HG03457 (cell line): ENCODE results near the gene ARHGAP45.

ENCODE experiments used
- ATAC-seq: cut with Tn5 transposase; IDR thresholded peaks from one replicate; pipeline ENCODE4 v1.9.1; 2021; ENCODE audit warnings: moderate number of reproducible peaks; ENCODE audit not compliant: unreplicated experiment

The ARHGAP45 gene

DNA sequence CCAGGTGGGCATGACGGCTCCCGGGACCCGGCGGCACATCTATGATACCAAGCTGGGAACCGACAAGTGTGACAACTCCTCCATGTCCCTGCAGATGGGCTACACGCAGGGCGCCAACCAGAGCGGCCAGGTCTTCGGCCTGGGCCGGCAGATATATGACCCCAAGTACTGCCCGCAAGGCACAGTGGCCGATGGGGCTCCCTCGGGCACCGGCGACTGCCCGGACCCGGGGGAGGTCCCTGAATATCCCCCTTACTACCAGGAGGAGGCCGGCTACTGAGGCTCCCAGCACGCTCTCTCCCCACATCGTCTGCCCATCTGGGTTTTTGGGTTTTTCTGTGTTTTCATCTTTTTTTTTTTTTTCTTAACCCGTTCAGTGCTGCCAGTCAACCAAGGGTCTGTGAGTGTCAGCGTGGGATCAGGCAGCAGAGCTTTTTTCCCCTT, 29.3 kb upstream of the ARHGAP45 start:
- no peak for ATAC-seq

DNA sequence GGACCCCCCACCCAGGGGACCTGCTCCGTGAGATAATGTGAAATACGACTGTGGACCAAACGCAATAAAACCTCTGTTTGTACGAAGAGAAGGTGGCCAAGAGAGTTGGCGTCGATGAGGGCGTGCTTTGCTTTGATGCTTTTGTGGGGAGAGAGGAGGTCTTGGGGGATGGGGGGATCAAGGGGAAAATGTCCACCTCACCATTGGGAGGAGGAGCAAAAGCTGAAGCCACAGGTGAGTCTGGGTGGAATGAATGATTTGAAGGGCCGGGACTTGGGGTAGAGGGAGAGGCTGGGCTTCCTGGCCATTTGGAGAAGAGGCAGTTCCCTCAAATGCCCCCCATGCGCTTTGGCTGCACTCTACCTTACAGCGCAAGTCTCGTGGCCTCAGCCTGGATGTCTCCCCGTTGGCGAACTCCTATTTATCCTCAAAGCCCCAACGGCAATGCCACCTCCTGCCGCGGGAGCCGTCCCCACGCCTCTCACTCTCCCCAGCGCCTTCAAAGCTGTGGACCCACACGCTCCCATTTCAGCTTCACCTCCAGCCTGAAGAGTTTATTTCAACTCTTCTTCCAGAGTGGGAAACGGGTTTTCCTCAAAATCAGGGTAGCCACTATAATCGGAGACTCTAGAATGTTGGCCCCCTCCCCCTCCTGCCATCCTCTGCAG, 27.9 kb upstream of the ARHGAP45 start:
- ATAC-seq: no peak

DNA sequence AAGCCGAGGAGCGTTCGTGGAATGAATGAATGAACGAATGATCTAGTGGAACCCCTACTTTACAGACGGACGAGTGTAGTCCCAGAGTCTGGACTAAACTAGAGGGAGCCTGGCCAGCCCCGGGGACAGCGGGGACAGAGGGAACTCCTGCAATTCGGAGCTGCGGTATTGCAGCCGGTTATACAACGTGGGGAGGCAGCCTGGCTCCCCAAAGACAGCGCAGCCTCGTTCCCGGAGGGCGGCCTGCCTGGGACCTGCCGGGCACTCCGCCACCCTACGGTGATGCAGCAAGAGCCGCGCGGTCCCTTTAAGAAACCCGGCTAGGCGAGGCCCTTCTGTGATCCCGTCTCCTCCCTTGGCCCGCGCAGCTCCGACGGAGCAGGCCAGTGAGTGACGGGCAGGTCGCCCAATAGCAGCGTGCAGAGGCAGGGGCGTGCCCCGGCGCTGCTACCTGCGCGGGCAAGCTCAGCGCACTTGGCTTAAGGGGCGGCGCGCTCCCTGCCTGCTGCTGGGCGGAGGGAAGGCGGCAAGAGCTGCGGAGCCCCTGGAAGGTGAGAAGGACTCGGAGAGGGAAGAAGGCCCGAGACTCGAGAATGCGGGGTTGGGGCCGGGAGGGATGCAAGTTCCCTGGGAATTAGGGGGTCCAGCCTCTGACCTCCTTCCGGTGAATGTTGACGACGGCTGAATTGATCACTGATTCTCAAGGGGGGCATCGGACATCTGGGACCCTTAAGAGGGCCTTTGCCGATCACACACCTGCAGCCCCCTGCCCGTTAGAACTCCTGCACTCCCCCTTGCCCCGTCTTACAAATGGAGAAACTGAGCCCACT, 27.1 kb upstream of the ARHGAP45 start, which contains the start of gene ABCA7:
TSS of gene ABCA7 (plus strand) at position 462 of the 830 bp plus-strand sequence. CDS start 1,255 bp downstream, outside the sequence.
- peak; percentile 51 for ATAC-seq

DNA sequence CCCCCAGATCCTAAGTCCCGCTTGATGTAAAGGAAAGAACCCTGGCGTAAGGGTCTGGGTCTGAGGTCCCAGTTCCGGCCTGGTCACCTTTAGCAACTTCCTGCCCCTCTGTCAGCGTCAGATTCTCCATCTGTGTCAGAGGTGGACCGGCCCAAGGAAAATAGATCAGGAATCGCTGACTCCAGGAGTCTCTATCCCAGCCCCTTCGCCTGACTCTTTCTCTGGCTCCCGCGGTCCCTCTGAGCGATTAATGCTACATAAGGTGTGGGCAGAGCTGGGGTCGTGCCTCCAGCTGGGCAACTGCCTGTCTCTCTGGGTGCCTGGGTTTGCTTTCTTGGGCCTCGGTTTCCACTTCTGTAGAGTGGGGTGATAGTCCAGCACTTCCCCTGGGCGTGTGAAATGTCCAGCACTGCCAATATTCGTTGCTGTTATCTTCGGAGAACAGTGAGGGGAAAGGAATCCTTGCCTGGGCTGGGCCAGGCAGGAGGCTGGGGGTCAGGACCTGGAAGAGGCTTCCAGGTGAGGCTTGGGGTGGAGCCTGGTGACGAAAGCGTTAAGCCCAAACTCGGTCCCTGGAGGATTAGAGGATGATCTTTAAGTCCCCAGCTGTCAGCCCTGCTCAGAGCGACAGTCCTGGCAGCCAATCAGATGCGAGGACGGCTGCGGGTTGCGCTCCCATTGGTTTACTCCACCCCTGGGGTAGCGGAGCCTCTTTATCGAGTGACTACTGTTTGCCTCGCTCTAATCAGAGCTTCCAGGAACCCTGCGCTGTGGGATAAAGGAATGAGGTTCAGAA, 26.3 kb upstream of the ARHGAP45 start:
- no peak for ATAC-seq

DNA sequence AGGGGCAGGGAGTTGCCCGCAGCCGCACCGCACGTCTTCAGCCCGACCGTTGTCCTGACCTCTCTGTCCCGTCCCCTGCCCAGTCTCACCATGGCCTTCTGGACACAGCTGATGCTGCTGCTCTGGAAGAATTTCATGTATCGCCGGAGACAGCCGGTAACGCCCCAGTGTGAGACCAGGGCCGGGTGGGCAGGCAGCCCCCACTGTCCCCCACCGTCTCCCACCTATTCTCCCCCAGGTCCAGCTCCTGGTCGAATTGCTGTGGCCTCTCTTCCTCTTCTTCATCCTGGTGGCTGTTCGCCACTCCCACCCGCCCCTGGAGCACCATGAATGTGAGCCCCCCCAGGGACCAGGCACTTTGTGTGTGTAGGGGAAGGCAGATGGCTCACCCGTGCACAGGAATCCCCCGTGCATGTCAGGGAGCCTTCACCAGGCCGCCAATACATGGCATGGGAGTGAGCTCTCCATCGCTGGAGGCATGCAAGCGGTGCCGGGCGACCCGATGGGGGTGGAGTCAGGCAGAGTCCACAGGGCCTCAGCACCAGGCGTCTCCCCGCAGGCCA, 25.6 kb upstream of the ARHGAP45 start:
- no peak for ATAC-seq

DNA sequence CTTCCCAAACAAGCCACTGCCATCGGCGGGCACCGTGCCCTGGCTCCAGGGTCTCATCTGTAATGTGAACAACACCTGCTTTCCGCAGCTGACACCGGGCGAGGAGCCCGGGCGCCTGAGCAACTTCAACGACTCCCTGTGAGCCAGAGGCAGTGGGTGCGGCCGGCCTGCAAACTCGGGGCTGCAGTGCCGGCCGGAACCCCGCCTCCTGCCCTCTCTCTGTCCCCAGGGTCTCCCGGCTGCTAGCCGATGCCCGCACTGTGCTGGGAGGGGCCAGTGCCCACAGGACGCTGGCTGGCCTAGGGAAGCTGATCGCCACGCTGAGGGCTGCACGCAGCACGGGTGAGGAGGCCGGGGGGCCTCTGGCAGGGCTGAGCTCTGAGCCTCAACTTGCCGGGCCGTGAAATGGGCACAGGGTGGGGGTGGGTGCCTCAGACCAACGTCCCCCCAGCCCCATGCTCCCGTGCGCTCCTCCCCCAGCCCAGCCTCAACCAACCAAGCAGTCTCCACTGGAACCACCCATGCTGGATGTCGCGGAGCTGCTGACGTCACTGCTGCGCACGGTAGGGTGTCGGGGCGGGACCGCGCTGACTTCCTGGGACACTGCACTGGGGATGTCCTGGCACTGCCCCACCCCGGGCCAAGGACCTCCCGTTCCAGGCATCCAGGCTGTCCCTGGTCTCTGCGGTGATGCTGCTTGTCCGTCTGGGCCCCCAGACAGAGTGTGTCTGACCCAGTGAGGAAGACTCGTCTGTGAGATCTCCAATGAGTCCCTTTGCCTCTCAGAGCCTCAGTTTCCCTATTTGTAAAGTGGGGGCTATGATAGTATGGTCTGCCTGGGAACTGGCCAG, 24.9 kb upstream of the ARHGAP45 start:
- no peak for ATAC-seq

DNA sequence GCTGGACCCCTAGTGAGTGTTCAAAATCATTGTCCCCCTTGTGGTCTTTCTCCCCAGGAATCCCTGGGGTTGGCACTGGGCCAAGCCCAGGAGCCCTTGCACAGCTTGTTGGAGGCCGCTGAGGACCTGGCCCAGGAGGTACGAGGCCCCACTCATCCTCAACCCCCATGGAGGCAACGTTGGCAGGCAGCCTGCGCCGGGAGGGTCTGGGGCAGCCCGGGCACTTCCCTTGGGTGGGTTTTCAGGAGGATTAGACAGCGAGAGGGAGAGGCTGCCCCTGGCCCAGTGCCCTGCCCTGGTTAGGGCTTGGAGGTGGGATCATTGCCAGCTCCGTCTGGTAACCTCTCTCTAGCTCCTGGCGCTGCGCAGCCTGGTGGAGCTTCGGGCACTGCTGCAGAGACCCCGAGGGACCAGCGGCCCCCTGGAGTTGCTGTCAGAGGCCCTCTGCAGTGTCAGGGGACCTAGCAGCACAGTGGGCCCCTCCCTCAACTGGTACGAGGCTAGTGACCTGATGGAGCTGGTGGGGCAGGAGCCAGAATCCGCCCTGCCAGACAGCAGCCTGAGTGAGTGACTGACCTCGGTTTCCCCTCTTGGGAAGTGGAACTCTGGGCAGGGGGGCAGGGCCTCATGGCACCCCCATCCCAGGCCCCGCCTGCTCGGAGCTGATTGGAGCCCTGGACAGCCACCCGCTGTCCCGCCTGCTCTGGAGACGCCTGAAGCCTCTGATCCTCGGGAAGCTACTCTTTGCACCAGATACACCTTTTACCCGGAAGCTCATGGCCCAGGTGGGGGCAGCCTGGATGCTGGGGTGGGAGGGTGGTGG, 24.1 kb upstream of the ARHGAP45 start:
- no peak for ATAC-seq

DNA sequence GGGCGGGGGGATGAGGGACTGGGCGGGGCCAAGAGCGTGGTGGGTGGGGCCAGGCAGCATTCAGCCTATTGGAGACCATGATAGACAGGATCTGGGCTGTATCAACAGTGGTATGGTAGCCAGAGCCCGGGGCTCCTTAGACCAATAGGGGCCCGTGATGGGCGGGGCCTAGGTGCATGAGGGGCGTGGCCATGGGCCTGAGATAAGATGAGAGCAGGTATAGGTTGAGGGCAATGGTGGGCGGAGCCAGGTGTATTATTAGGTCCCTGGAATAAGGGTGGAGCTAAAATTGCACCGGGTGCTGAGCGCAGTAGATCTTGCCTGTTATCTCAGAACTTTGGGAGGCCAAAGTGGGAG, 21.7 kb upstream of the ARHGAP45 start:
- no peak for ATAC-seq

DNA sequence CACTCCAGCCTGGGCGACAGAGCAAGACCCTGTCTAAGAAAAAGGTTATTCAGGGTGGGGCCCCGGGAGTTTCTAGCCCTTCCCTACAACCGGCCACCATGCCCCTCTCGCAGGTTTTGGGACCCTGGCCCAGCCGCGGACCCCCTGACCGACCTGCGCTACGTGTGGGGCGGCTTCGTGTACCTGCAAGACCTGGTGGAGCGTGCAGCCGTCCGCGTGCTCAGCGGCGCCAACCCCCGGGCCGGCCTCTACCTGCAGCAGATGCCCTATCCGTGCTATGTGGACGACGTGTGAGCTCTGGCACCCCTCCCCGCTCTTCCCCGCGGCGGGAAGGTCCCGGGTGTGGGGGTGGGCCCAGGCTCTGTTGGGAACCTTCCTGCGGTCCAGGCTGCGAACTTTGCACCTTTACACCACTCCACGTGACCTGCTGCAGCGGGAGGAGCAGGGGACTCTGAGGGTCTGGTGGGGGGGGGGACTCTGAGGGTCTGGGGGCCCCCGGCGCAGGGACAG, 20.8 kb upstream of the ARHGAP45 start:
- no peak for ATAC-seq

DNA sequence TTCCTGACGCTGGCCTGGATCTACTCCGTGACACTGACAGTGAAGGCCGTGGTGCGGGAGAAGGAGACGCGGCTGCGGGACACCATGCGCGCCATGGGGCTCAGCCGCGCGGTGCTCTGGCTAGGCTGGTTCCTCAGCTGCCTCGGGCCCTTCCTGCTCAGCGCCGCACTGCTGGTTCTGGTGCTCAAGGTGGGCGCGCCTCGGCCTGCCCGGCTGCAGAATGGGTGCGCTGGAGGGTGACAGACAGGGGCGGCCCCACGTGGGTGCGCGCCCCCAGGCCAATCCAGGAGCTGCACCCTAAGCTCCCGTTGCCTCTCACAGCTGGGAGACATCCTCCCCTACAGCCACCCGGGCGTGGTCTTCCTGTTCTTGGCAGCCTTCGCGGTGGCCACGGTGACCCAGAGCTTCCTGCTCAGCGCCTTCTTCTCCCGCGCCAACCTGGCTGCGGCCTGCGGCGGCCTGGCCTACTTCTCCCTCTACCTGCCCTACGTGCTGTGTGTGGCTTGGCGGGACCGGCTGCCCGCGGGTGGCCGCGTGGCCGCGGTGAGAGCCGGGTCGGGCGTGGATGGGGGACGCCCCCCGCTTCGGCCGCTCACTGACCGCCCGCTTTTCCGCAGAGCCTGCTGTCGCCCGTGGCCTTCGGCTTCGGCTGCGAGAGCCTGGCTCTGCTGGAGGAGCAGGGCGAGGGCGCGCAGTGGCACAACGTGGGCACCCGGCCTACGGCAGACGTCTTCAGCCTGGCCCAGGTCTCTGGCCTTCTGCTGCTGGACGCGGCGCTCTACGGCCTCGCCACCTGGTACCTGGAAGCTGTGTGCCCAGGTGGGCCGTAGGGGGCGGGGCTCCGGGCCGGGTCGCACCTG, 19.9 kb upstream of the ARHGAP45 start:
- ATAC-seq: no peak

DNA sequence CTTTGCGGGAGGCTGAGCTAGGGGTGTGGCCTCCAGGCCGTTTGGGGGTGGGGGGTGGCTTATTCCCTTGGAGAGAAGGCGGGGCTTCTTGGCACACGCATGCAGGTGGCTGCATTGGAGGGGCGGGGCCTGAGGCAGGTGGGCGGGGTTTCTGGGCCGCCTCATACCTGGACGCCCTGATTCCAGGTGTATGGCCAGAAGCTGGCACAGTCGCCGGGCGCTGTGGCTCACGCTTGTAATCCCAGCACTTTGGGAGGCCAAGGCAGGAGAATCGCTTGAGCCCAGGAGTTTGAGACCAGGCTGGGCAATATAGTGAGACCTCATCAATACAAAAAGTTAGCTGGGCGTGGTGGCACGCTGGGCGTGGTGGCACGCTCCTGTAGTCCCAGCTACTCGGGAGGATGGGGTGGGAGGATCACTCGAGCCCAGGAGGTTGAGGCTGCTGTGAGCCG, 19.2 kb upstream of the ARHGAP45 start:
- no peak for ATAC-seq

DNA sequence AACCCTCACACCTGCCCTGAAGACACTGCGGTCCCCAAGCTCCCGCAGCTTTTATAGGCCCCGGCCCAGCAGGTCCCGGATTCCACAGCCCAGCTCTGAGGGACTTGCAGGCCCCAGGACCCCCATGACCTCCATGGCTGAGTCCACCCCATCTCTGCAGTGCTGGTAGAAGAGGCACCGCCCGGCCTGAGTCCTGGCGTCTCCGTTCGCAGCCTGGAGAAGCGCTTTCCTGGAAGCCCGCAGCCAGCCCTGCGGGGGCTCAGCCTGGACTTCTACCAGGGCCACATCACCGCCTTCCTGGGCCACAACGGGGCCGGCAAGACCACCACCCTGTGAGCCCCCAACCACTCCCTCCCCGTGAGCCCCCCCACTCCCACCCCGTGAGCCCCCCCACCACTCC, 17.9 kb upstream of the ARHGAP45 start:
- ATAC-seq: no peak

DNA sequence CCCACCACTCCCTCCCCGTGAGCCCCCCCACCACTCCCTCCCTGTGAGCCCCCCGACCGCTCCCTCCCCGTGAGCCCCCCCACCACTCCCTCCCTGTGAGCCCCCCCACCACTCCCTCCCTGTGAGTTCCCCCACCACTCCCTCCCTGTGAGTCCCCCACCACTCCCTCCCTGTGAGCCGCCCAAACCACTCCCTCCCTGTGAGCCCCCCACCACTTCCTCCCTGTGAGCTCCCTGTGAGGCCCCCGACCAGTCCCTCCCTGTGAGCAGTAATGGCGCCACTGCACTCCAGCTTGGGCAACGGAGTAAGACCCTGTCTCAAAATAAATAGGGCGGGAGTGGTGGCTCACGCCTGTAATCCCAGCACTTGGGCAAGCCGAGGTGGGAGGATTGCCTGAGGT, 17.2 kb upstream of the ARHGAP45 start:
- ATAC-seq: no peak

DNA sequence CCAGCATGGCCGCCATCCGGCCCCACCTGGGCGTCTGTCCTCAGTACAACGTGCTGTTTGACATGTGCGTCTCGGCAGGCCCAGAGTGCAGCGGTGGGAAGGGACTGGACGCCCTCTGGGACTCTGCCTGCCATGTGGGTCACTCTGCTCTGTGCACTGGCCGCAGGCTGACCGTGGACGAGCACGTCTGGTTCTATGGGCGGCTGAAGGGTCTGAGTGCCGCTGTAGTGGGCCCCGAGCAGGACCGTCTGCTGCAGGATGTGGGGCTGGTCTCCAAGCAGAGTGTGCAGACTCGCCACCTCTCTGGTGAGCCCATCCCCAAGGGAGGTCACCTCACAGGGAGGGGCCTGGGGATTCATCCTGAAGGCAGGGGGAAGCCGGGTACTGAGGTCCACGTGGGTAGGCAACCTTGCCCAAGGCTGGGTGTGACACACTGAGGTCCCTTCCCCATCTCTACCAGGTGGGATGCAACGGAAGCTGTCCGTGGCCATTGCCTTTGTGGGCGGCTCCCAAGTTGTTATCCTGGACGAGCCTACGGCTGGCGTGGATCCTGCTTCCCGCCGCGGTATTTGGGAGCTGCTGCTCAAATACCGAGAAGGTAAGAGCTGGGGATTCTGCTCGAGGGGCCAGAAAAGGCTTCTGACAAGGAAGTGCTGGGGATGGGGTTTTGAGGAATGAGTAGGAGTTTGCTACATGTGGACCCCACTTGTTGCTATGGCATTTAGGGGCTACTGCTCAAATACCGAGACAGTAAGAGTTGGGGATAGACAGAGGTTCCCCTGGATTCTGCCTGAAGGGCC, 15.8 kb upstream of the ARHGAP45 start:
- no peak for ATAC-seq

DNA sequence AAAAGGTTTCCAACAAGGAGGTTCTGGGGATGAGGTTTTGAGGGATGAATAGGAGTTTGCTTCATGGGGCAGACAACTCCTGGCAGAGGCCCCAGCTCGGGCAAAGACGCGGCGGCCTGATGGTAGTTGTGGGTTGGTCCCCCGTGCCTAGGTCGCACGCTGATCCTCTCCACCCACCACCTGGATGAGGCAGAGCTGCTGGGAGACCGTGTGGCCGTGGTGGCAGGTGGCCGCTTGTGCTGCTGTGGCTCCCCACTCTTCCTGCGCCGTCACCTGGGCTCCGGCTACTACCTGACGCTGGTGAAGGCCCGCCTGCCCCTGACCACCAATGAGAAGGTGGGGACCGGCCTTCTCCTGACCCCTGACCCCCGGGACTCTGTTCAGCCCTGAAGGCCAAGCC, 15.2 kb upstream of the ARHGAP45 start:
- ATAC-seq: no peak

DNA sequence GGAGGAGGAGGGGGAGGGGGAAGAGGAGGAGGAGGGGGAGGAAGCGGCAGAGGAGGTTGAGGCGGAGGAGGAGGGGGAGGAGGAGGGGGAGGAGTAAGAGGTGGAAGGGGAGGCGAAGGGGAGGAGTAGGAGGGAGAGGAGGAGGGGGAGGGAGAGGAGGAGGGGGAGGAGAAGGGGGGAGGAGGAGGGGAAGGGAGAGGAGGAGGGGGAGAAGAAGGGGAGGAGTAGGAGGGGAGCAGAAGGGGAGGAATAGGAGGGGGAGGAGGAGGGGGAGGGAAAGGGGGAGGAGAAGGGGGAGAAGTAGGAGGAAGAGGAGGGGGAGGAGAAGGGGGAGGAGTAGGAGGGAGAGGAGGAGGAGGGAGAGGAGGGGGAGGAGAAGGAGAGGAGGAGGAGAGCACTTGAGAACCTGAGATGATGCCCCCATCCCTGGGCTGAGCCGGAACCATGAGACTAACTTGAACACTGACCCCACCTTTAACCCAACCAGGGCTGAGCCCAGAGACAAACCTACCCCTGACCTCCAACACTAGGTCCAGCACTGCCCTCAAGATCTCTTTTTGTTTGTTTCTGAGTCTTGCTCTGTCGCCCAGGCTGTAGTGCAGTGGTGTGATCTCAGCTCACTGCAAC, 14.5 kb upstream of the ARHGAP45 start:
- ATAC-seq: no peak
